OCI-LY3 (cell line): ENCODE measurements around the gene RGS6.

Source experiments
- CTCF ChIP-seq: fragments of 200-600, 300-600 bp; sonication (generic); IDR thresholded peaks from 2 replicates; pipeline ENCODE4 v1.5.1; 2014; ENCODE audit warnings: antibody characterized with exemption, low read length, low read depth
- EZH2phosphoT487 ChIP-seq: fragments of 200-600 bp; shearing (Covaris generic); IDR thresholded peaks from 2 replicates; pipeline ENCODE4 v1.6.1; 2018; ENCODE audit warnings: antibody characterized with exemption, mixed run types, low read depth

- TF ChIP-seq CTCF (no peak), EZH2phosphoT487 (no peak)
These were observed 665.3 kb downstream of the RGS6 start for GRCh38 chr14:72597252-72598233.
